Effector memory CD4-positive, alpha-beta T cell (primary cell): ENCODE results near the gene VWA8.
"Not testable (repeated sequence)": the region's sequence is repeated elsewhere in the genome, so short reads cannot be mapped to it uniquely, and the experiment has no call there.

Experiments
- DNase-seq, 3 donors: peaks; one replicate each; pipeline ENCODE4 v3.0.0-alpha.2; 2020
- H3K27ac ChIP-seq: 2 replicates; pipeline ENCODE4 v1.7.0; 2013; ENCODE audit warnings: mild to moderate bottlenecking, low read length, moderate library complexity; ENCODE audit not compliant: insufficient read depth, poor library complexity, severe bottlenecking
- H3K27me3 ChIP-seq: replicated peaks from 2 replicates; pipeline ENCODE4 v1.7.0; 2013; ENCODE audit warnings: mild to moderate bottlenecking, low read length; ENCODE audit not compliant: insufficient read depth, control insufficient read depth, poor library complexity, severe bottlenecking
- H3K36me3 ChIP-seq: 2 replicates; pipeline ENCODE4 v1.7.0; 2013; ENCODE audit warnings: mild to moderate bottlenecking, low read length, moderate library complexity; ENCODE audit not compliant: control insufficient read depth, insufficient read depth
- H3K4me1 ChIP-seq: 2 replicates; pipeline ENCODE4 v1.7.0; 2013; ENCODE audit warnings: low read length, mild to moderate bottlenecking; ENCODE audit not compliant: control insufficient read depth, insufficient read depth, poor library complexity, severe bottlenecking
- H3K4me3 ChIP-seq: 2 replicates; pipeline ENCODE4 v1.7.0; 2013; ENCODE audit warnings: low read length, low read depth, mild to moderate bottlenecking; ENCODE audit not compliant: insufficient read depth, poor library complexity, severe bottlenecking
- H3K9me3 ChIP-seq: 2 replicates; pipeline ENCODE4 v1.7.0; 2013; ENCODE audit warnings: mild to moderate bottlenecking, low read length, moderate library complexity; ENCODE audit not compliant: control insufficient read depth

VWA8 gene

GRCh38 chr13:41621716-41622431 lies 339.0 kb downstream of the VWA8 start:
- no peaks in the 10 kb centered on the region for H3K9me3 ChIP-seq
- no peaks in the 10 kb centered on the region for H3K27me3 ChIP-seq
- H3K36me3 ChIP-seq: no peaks in the 10 kb centered on the region
- no peak overlapping the region for H3K27ac ChIP-seq
- no peak overlapping the region for H3K4me3 ChIP-seq
- no peak for DNase-seq
- no peaks in the 10 kb centered on the region for H3K4me1 ChIP-seq

- not testable (repeated sequence) for DNase-seq, H3K4me1 ChIP-seq, H3K27me3 ChIP-seq, H3K27ac ChIP-seq, H3K9me3 ChIP-seq, H3K36me3 ChIP-seq, H3K4me3 ChIP-seq
Measured at GRCh38 chr13:41617633-41618032, 343.3 kb downstream of the VWA8 start.

GRCh38 chr13:41616151-41616550 lies 344.8 kb downstream of the VWA8 start:
- Histone ChIP-seq H3K4me1 (no peaks in the 10 kb centered on the region), H3K36me3 (peaks cover 5% of the 10 kb centered on the region), H3K9me3 (no peaks in the 10 kb centered on the region), H3K27me3 (no peaks in the 10 kb centered on the region), H3K27ac (no peak overlapping the region), H3K4me3 (no peak overlapping the region)
- DNase-seq: no peak

DNA sequence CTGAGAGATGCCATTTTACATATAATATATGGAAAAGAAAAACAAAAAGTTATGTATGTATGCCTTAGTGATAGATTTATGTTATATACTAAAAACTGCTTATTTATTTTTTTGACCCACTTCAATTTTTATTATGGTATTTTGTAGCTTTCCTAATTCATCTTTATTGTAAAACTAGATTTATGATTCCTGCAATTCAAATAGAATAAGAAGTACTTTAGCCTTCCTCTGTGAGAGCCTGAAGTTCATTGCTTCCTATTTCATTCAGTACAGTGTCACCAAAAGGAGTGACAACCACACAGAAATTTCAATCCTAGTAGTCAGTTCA lies 345.4 kb downstream of the VWA8 start:
- Histone ChIP-seq H3K36me3 (peaks cover 9% of the 10 kb centered on the region), H3K27ac (no peak overlapping the region), H3K9me3 (no peaks in the 10 kb centered on the region), H3K4me3 (no peak overlapping the region), H3K27me3 (no peaks in the 10 kb centered on the region), H3K4me1 (no peaks in the 10 kb centered on the region)
- no peak for DNase-seq

DNA sequence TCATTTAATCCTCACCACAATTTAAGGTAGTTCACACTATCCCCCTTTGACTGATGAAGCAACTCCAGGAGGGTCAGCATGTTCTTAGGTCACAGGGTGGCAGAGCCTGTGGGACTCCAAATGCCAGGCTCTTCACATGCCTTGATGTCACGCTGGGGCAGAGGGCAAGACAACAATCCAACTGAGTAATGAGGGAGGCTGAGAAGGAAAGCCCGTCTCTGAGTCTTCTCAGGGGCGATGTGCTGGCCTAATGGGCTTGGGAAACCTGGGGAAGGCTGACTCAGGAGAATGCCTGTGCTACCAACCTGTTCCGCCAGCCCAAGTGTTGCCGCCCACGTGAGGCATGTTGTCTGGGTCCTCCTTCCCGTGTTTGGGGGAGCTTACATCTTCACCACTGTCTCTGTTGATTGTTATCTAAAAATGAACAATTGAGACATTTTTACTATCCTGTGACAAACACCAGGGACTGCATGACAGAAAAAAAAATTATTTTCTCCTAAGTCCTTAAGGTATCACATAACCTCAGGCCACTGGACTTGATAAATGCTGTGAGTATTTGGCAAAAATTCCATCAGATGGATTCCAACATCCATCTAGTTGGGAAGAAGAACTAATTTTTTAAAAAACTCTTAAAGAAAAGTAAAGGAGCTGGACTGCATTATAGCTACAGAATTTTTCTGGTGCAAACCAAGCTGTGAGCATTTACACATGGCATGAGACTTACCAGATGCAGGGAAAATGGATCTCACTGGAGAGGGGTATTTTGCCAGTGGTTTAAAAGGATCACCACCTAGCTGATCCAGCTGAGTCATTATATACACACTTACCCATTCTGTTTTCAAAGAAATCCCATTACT lies 346.0 kb downstream of the VWA8 start:
- DNase-seq: no peak
- H3K36me3 ChIP-seq: peaks cover 15% of the 10 kb centered on the region
- no peaks in the 10 kb centered on the region for H3K4me1 ChIP-seq
- no peaks in the 10 kb centered on the region for H3K27me3 ChIP-seq
- H3K9me3 ChIP-seq: no peaks in the 10 kb centered on the region
- no peak overlapping the region for H3K4me3 ChIP-seq
- no peak overlapping the region for H3K27ac ChIP-seq

DNA sequence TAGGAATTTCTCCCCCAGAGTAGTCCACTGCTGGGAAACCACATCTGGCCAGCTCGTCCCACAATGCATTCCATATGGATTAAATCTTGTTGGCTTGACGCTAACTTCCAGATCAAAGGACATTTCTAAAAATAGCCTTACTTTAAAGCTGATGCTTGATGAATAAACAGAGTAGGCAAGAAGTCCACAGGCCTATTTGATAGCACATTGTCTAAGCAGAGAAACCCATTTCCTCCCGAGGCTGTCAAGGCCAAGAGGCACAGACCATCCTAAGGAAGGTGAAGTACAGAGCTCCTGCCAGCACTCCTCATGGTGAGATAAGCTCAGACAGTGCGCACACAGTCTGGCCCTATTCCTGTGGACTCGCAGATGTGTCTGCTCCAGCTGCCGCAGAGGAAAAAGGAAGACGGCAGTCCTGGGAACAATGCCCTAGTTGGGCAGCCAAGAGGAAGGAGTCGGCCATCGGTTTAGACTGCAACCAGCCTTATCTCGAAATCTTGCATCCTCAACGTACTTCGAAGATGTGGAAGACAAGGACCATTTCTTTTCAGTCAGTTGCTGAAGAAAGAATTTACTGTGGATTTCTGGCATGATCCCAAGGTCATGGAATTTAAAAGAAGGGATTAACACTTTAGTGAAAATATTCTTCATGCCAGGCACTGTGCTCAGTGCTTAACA lies 346.8 kb downstream of the VWA8 start:
- Histone ChIP-seq H3K9me3 (no peaks in the 10 kb centered on the region), H3K4me3 (no peak overlapping the region), H3K4me1 (no peaks in the 10 kb centered on the region), H3K27ac (no peak overlapping the region), H3K36me3 (peaks cover 17% of the 10 kb centered on the region), H3K27me3 (no peaks in the 10 kb centered on the region)
- no peak for DNase-seq

- H3K27ac ChIP-seq: no peak overlapping the region
Measured at GRCh38 chr13:41613471-41613870, 347.4 kb downstream of the VWA8 start.

GRCh38 chr13:41611385-41611784 lies 349.5 kb downstream of the VWA8 start:
- Histone ChIP-seq H3K36me3 (peaks cover 20% of the 10 kb centered on the region), H3K4me1 (no peaks in the 10 kb centered on the region), H3K27ac (no peak overlapping the region), H3K27me3 (no peaks in the 10 kb centered on the region), H3K9me3 (no peaks in the 10 kb centered on the region), H3K4me3 (no peak overlapping the region)
- no peak for DNase-seq

More at GRCh38 chr13:41613471-41613870, 347.4 kb downstream of the VWA8 start:
- no peak for DNase-seq
- Histone ChIP-seq H3K9me3 (no peaks in the 10 kb centered on the region), H3K36me3 (peaks cover 20% of the 10 kb centered on the region), H3K4me1 (no peaks in the 10 kb centered on the region), H3K4me3 (no peak overlapping the region), H3K27me3 (no peaks in the 10 kb centered on the region)

DNA sequence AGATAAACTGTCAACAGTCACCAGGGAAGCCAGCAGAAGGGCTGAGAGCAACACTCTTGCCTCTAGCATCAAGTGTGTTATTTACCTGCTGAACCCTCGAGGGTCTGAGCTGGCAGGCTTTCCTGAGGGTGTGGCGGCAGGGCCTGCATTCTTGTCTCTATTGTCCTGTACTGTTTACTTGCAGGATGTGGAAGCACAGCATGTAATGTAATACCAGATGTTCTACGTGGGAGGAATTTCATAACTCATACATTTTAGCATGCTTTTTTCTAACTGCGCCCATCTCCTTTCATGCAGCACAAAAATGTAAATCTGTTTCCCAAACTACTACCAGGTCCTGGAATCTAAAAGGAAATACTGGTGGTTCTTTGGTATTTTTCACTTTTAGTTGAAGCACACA lies 350.5 kb downstream of the VWA8 start:
- Histone ChIP-seq H3K36me3 (peaks cover 20% of the 10 kb centered on the region), H3K27me3 (no peaks in the 10 kb centered on the region), H3K27ac (no peak overlapping the region), H3K4me3 (no peak overlapping the region), H3K4me1 (no peaks in the 10 kb centered on the region), H3K9me3 (no peaks in the 10 kb centered on the region)
- DNase-seq: no peak

- Histone ChIP-seq H3K4me3 (no peak overlapping the region), H3K36me3 (peaks cover 20% of the 10 kb centered on the region), H3K27ac (no peak overlapping the region), H3K4me1 (no peaks in the 10 kb centered on the region), H3K27me3 (no peaks in the 10 kb centered on the region), H3K9me3 (no peaks in the 10 kb centered on the region)
- DNase-seq: no peak
Measured at GRCh38 chr13:41609828-41610227, 351.1 kb downstream of the VWA8 start.
